Measurements from ENCODE around the gene SKAP1.

Gene SKAP1

GRCh38 chr17:48184721-48185120 lies 245.3 kb downstream of the SKAP1 start:
- FAIRE-seq: no peak
- DNase-seq (ENCODE audit: insufficient read length, low spot score): no peak

DNA sequence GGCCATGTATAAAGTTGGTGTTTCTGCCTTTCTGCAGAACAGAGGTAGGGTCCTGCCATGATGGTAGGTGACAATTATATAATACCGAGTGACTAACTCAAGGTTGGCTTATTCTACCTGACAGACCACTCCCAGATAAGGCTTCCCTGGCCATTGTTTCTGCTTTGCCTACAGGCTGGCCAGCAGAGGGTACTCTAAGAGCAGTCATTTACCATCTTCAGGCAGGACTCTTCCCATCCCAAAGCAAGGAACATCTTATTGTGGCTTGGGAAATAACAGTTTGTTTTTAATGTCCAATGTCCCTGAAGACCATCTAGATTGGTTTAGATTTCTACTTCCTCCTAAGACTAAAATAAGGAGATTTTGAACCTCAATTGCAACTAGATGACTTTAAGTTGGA lies 248.4 kb downstream of the SKAP1 start:
- DNase-seq (ENCODE audit: insufficient read length, low spot score) (peak; percentile 57), FAIRE-seq (peak; percentile 88)

DNA sequence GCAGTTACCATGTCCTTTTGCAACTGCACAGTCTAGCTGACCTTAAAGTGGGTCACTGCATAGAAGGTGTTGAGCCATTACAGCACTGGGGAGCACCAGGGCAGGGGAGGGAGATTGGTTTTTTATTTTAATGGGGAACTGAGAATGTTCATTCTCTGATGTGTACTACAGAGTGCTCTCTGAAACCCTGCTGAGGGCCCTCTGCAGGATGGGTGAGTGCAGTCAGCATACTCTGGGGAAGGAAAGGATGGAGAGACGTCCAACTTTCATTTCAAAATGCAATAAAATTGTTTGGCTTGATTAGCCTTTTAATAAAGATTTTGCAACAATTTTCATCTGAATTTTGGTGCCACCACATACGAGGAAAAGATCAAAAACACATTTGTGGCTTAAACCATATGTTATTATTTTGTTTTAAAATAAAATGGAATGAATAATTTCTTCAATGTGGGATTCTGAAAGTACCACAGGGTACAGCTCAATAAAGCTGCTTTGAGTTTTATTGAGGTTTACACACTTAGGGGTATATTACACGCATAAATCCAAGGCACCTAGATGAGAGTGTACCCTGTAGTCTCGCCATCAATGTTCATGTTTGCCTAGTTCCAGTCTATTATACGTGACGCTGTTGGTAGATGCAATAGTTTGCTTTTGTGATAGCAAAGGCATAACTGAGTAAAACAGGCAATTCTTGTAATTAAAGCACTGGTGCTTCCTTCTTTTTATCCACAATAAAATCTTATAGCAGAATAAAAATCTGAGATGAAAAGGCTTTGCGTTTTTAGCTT lies 249.0 kb downstream of the SKAP1 start:
- no peak for DNase-seq (ENCODE audit: insufficient read length, low spot score)
- FAIRE-seq: peak; percentile 55

DNA sequence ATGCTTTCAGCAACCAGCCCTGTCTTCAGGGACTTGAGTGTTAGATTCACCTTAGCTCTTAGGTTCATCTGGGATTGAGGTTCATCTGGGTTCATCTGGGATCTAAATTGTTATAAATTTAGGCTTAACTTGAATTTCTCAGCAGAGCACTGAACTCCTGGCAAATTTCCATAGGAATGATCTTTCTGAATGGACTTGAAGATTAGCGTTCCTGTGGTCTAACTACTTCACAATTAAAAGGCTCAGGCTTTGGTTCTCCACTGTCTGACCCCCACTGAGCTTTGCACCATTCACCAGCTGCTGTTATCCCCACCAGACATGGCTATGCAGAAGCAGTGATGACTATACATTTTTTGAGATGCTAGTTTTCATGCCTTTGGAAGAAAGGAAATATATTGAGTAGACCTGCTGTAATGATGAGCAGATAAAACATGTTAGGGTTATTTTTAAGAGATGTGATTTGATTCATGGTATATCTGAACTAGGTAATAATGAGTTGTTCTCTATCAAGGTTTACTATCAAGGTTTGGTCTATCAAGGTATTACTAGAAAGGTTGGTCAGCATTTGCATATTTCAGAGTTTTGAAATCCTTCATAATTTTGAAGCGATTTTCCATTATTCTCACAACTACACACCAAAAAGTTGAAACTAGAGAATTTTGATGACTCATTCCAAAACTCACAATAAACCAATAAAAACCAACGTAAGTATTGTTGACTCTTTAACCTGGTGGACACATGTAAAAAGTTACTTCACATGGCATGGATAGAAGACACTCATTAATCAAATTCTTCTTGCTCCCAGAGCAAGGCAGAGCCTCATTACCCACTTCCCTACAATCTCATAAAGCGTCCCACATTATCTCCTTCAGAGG lies 250.7 kb downstream of the SKAP1 start:
- no peak for DNase-seq (ENCODE audit: insufficient read length, low spot score)
- FAIRE-seq: peak; percentile 4

- FAIRE-seq (no peak), DNase-seq (ENCODE audit: insufficient read length, low spot score) (no peak)
Measured at GRCh38 chr17:48178317-48178716, 251.7 kb downstream of the SKAP1 start.

- DNase-seq (ENCODE audit: insufficient read length, low spot score): no peak
- FAIRE-seq: no peak
Measured at GRCh38 chr17:48177816-48178215, 252.2 kb downstream of the SKAP1 start.

DNA sequence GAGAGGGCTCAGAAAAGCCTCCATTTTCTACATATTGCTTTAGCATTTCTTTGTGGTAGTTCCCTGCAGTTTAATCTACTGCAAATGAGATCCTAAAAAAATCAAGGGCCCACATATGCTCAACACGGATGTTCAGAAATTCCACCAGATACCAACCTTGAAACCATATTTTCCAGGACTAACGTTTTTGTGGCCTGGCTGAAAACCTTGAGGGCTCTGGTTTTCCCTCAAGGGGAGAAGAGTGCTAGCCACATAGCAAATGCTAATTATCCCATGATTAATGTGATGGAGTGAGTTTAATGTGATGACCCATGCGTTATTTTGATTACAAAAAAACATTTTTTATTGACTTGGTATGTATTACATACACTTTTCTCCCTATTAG lies 253.6 kb downstream of the SKAP1 start:
- DNase-seq (ENCODE audit: insufficient read length, low spot score) (no peak), FAIRE-seq (no peak)

DNA sequence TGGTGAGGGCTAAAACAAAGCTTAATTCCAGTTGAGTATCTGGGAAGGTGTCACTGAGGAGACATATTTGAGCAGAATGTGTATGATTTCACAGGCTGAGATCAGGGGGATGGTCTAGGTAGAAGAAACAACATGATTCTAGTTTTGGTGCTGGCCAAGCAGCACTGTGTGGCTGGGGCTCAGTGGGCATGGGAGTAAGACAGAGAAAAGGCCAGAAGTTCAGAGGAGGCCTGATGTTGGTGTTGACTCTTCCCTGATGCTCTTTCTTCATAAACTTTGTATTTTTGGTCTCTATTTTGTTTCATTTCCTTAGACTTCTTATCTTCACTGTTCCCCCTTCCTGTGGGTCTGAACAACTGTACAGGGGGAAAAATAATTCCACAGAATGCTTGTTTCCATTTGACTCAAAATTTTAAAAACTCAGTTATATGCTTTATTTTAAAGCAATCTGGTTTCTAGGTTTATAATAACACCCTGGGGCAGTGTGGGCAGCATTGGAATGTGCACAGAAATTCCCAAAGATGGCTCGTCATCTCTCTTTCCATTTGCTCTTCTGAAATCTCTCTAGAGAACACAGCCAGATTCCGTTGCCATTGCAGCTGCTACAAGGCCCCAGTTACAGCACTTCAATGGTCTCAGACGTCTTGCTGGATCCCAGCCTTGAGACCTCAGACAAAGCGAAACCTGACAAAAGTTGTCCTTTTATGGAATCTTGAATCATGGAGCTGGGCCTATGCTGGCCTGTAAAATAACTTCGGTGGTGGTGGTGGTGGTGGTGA lies 254.1 kb downstream of the SKAP1 start:
- DNase-seq (ENCODE audit: insufficient read length, low spot score): peak; percentile 74
- FAIRE-seq: no peak

DNA sequence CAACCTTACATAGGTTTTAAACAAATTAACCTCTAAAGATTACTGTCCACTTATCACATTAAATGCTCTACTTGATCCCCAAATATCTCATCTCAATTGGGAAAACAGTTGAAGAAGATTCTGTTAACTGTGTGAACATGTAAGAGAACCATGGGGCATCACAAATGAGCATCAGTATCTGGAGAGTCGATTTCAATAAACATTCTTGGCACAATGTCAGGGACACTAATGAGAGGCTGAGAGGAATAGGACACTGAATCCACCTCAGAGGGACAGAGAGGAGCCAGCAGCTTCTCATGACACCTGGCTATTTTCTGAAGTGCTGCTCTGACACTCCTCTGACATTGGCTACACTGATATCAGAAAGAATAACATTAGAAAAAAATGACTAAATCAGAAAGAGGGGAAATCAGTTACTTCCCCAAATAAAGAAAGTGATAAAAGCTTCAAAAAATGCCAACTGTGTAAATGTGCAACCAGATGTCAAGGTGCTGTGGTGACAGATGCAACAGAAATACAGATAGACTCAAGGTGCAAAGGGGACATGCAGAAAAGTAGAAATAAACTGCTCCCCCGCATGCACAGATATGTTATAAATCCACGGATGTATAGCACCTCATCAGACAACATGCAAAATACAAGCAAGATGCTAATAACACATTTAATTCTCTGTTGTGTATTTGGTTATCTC lies 255.0 kb downstream of the SKAP1 start:
- DNase-seq (ENCODE audit: insufficient read length, low spot score) (no peak), FAIRE-seq (peak; percentile 48)

DNA sequence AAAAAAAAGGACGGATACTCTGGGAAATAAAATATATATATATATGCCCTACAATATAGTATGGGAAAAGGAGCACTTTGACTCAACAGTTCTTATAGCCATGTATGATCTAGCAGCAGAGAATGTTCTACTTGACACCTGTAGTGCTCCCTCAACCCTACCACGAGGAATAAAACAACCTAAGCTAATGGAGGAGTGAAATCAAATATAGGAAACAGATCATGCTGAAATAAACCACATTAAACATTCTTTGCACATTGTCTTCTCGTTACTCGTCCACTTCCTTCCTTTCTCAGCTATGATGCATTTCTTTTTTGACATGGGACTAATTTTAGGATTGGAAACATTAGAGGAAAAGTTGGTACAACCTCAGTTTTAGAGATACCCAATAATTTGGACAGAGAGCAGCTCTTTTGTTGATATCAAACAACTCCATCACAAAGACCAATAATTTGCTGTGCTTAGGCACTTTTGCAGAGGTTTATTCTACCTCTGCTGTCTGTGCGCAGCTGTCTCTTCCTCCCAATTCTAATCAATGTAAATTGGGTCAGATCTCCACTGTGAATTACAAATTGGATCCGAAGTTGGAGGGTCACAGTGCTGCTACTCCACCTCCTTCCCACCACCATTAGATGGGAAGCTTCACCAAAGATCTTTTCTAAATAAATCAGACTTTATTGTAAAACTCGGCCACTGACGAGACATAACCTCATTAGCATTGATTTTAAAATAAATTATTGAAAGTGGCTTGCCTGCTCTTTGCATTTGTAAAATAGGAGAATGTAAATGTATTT lies 256.6 kb downstream of the SKAP1 start:
- FAIRE-seq: peak; percentile 9
- DNase-seq (ENCODE audit: insufficient read length, low spot score): no peak

GRCh38 chr17:48169926-48170325 lies 260.1 kb downstream of the SKAP1 start:
- DNase-seq (ENCODE audit: insufficient read length, low spot score) (no peak), FAIRE-seq (no peak)

DNA sequence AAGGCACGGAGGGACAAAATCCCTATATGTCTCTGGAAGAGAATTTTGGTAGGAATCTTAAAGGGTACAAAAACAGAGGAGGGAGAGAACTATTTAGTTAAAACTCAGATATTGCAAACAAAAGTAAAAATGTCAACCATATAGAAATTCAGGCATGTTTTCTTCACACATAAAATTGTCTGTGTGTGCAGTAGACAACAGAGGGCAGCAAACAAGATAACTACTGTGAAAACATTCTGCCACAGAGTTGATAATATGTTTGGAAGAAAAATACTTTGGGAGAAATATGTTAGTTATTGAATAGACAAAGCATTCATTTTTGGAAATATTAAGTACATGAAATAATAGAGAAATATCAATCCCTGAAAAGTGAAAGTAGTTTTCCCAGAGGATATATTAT lies 266.2 kb downstream of the SKAP1 start:
- no peak for FAIRE-seq
- peak; percentile 28 for DNase-seq (ENCODE audit: insufficient read length, low spot score)

DNA sequence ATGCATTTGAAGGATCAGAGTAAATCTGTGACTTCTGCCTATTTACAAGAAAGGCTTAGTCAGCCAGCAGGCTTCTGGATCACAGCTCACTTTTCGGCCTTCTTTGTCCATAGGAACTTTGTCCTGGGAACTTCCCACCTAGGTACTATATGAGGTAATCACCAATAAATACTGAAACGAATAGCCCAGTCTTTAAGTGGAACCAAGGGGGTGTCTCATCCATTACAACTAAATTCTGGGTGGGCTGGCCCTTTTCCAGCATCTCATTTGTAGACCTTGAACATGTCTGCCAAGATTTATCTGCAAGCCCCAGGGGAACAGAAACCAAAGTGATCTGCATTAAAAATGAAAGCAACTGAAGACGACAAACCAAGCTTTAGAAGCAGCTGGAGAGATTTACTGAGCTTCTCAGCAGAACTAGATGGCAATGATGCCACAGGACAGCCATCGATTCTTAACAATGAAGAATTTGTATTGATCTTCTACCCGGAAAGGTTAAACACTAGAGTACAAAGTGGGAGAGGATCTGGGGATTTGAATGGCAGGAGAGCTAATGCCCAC lies 267.0 kb downstream of the SKAP1 start:
- DNase-seq (ENCODE audit: insufficient read length, low spot score): peak; percentile 28
- FAIRE-seq: no peak

- DNase-seq (ENCODE audit: insufficient read length, low spot score): no peak
- FAIRE-seq: no peak
Measured at GRCh38 chr17:48162306-48162934, 267.6 kb downstream of the SKAP1 start.

GRCh38 chr17:48161127-48161905 lies 268.7 kb downstream of the SKAP1 start:
- DNase-seq (ENCODE audit: insufficient read length, low spot score) (no peak), FAIRE-seq (no peak)

DNA sequence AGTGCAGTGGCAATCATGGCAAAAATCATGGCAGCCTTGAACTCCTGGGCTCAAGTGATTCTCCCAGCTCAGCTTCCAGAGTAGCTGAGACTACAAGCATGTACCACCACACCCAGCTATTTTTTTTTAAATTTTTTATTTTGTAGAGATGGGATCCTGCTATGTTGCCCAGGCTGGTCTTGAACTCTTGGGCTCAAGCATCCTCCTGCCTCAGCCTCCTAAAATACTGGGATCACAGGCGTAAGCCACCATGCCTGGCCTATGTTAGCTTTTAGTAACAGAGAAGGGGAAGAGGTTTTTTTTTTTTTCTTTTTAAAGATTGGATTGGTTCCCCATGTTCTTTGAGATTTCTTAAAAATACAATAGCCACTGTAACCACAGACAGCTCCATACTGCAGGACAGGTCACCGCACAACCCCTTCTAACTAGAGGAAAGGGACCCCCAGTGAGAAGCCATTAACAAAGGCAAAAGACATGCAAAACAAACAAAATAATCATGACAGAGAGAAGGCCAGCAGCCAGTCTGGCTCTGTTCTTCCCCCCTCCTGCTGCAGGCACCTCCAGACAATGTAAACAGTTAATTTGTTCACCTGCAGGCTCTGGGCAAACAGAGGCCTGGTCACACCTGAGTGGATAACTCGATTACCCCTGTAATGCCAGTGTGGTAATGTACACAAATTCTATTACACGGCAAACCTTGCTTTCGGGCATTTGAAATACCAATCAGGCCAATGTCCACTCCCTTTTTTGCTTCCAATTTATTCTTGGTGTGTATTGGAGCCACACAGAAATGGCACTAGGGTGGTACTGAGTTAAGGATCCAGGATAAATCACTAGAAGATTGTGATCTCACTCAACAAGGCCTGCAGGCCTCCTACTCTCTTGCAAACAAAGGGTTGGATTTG lies 269.6 kb downstream of the SKAP1 start:
- FAIRE-seq (no peak), DNase-seq (ENCODE audit: insufficient read length, low spot score) (no peak)

DNA sequence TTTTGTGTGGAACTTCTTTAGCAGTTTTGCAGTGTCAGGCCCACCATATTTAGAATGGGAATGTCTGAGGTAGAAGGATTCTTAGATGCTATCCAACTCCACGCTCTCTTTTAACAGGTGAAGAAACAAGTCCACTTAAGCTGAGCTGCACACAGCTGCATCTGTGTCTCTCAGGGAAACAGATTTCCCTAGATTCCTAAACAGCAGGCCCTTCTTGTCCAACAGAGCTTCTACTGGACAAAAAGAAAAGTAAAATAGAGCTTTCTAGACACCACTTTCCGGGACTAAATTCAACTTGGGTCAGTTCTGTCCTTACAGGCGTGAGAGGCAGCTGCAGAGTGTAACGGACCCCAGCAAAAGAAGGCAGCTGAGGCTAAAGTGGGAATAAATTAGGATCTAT lies 270.8 kb downstream of the SKAP1 start:
- FAIRE-seq (no peak), DNase-seq (ENCODE audit: insufficient read length, low spot score) (no peak)

All from HTR-8/SVneo (cell line).